Heart left ventricle (tissue), 16 donors: ENCODE results near the gene PKIB. TPM values are rescaled to one million over a fixed set of nuclear protein-coding genes. Genes with fewer than 3 reads are reported as not detected.
"Not testable (repeated sequence)": the region's sequence is repeated elsewhere in the genome, so short reads cannot be mapped to it uniquely, and the experiment has no call there.

Experiments
- ATAC-seq, 4 donors: fragments of 200-7000 bp; cut with Tn5 transposase; one replicate each; pipeline ENCODE4 v1.9.1; 2020 to 2022; ENCODE audit warnings: moderate library complexity in 4 of 4, mild to moderate bottlenecking in 3 of 4, moderate number of reproducible peaks in 1 of 4
- DNase-seq, 5 donors: peaks; one replicate each; pipeline ENCODE4 v3.0.0-alpha.2; 2020
- H3K27ac ChIP-seq, 12 donors: fragments of 200-600 bp; sonication (generic) in 4 of 12; one replicate each; pipeline versions ENCODE4 v1.5.0 to v1.8.0; 2016 to 2022; ENCODE audit warnings: mild to moderate bottlenecking in 2 of 12
- H3K27me3 ChIP-seq, 9 donors: fragments of 200-600 bp; sonication (generic) in 2 of 9; one replicate each; pipeline versions ENCODE4 v1.5.1 to v1.8.0; 2016 to 2022; ENCODE audit warnings: mild to moderate bottlenecking in 3 of 9
- H3K36me3 ChIP-seq, 9 donors: fragments of 200-600 bp; sonication (generic) in 2 of 9; one replicate each; pipeline versions ENCODE4 v1.5.0 to v1.8.0; 2018 to 2022; ENCODE audit warnings: mild to moderate bottlenecking in 2 of 9
- H3K4me1 ChIP-seq, 12 donors: fragments of 200-600 bp; sonication (generic) in 4 of 12; one replicate each; pipeline versions ENCODE4 v1.5.0 to v1.8.0; 2016 to 2022; ENCODE audit warnings: mild to moderate bottlenecking in 3 of 12
- H3K4me3 ChIP-seq, 12 donors: fragments of 200-600 bp; sonication (generic) in 4 of 12; one replicate each; pipeline versions ENCODE4 v1.5.0 to v1.8.0; 2017 to 2022; ENCODE audit warnings: mild to moderate bottlenecking in 9 of 12, moderate library complexity in 4 of 12
- H3K9me3 ChIP-seq, 12 donors: fragments of 200-600 bp; sonication (generic) in 4 of 12; one replicate each; pipeline versions ENCODE4 v1.5.0 to v1.8.0; 2016 to 2022; ENCODE audit warnings: mild to moderate bottlenecking in 1 of 12
- CTCF ChIP-seq, 12 donors: fragments of 200-600 bp; sonication (generic) in 4 of 12; IDR thresholded peaks; one replicate each; pipeline versions ENCODE4 v1.5.0 to v1.8.0; 2018 to 2022; ENCODE audit warnings: antibody characterized with exemption in 12 of 12, mild to moderate bottlenecking in 5 of 12
- POLR2A ChIP-seq, 2 donors: fragments of 450-650 bp; IDR thresholded peaks; one replicate each; pipeline ENCODE4 v1.6.1; 2017; ENCODE audit warnings: antibody characterized with exemption in 2 of 2, mild to moderate bottlenecking in 2 of 2, moderate library complexity in 2 of 2
- WGBS, 4 donors: extraction: QIAGEN DNeasy Blood & Tissue Kit in 2 of 4; methylation state at CpG; one replicate each; pipeline versions ENCODE4 v1.1.5 to v1.1.7; 2013 to 2018; 5-methylcytosine and 5-hydroxymethylcytosine counted together
- intact Hi-C, 10 donors: fragments of 100-400 bp; cut with DNase I; formaldehyde crosslinking; loops; one replicate each; pipeline versions ENCODE4 v1.11.1 to v1.14.2; 2022
- polyA plus RNA-seq, 2 donors: library from polyadenylated mRNA; stranded (reverse); fragments of 200-250 nt; gene quantifications; one replicate each; pipeline ENCODE4 v1.2.3, GENCODE V29; 2013
- total RNA-seq, 9 donors: library from RNA; depleted of rRNA in 2 of 9; stranded (reverse); fragments of >200 nt in 2 of 9; fragmentation: NEBNext Ultra II Directional in 3 of 9; extraction: Animal tissue kit (Norgen Biotek cat#: 25700) in 3 of 9; gene quantifications; one replicate each; pipeline versions ENCODE4 v1.1.0 to v1.2.4, GENCODE V29; 2016 to 2023
- donor health status: ischemic (EF 13 %, LVEDD 7.1; RV severe dilation, severe dysfunction).
- donor health status: healthy with polysubstance abuse.
- donor health status: DM: no; HTN: yes; CAD: no.
- donor health status: DM: no; HTN: no; CAD: no.
- donor health status: ischemic (EF 25% LVEDD 6.9; RV normal size, moderate dysfunction).
- donor health status: ischemic (EF 25% LVEDD 5.7; RV mildly dilated, moderate dysfunction).
- donor health status: healthy.
- donor health status: DM: yes; HTN: yes; CAD: no.
- donor health status: ischemic (EF 35%, LVEDD 5.7; RV mildly dilated, moderate dysfunction).
- donor health status: nonischemic (EF 11% LVEDD 7.7; RV severe dilation, severe dysfunction).
- donor health status: DM: yes; HTN: yes; CAD: no.
- donor health status: PGD.
- donor health status: ischemic (EF 29% LVEDD 5.4; RV normal size, mild dysfunction).
- donor health status: nonischemic (EF 23%, LVEDD 6.1; RV moderate dilation, normal function).

PKIB gene
- total and polyA plus RNA-seq, 11 donors, result 0.27 to 0.96 (median 0.50) TPM; not detected in 4

- Histone ChIP-seq H3K27me3 (peaks cover 0 to 6% (median 0%) of the 10 kb centered on the region in 9 donors), H3K4me1 (no peaks in the 10 kb centered on the region), H3K4me3 (no peak overlapping the region), H3K36me3 (no peaks in the 10 kb centered on the region), H3K9me3 (peaks cover 0 to 7% (median 0%) of the 10 kb centered on the region in 12 donors), H3K27ac (no peak overlapping the region)
- intact Hi-C loops, result no loop called here
- ATAC-seq (no peak), DNase-seq (no peak)
- TF ChIP-seq CTCF (IDR thresholded peaks at IDR 0.05), result no peak
- no peak for TF ChIP-seq POLR2A (IDR thresholded peaks at IDR 0.05)
- WGBS, 4 donors, result 86 to 95% (median 92%) methylated on average over 1 of the region's 1 CpG
Observed at GRCh38 chr6:122589115-122589514, 21.1 kb upstream of the PKIB start.

- WGBS, 4 donors, result 59 to 64% (median 64%) methylated on average over 2 of the region's 2 CpGs
- not testable (repeated sequence) for H3K4me3 ChIP-seq, H3K4me1 ChIP-seq
Observed at GRCh38 chr6:122598295-122598694, 11.9 kb upstream of the PKIB start.

GRCh38 chr6:122604676-122605075 is 5.5 kb upstream of the PKIB start:
- no peak for TF ChIP-seq CTCF (IDR thresholded peaks at IDR 0.05)
- TF ChIP-seq POLR2A (IDR thresholded peaks at IDR 0.05), result no peak
- no peaks in the 10 kb centered on the region for H3K9me3 ChIP-seq
- H3K27ac ChIP-seq, result no peak overlapping the region
- peaks cover 0 to 2% (median 0%) of the 10 kb centered on the region in 12 donors for H3K4me1 ChIP-seq
- no peak overlapping the region for H3K4me3 ChIP-seq
- peaks cover 0 to under 1% (median 0%) of the 10 kb centered on the region in 9 donors for H3K27me3 ChIP-seq
- ATAC-seq (no peak), DNase-seq (no peak)
- intact Hi-C loops, result no loop called here
- no peaks in the 10 kb centered on the region for H3K36me3 ChIP-seq

More at GRCh38 chr6:122598295-122598694, 11.9 kb upstream of the PKIB start:
- intact Hi-C loops, DNase-seq, H3K27me3 ChIP-seq, H3K27ac ChIP-seq, ATAC-seq, H3K36me3 ChIP-seq: not testable (repeated sequence)
- H3K9me3 ChIP-seq, result peaks cover 0 to 25% (median 1%) of the 10 kb centered on the region in 12 donors

DNA sequence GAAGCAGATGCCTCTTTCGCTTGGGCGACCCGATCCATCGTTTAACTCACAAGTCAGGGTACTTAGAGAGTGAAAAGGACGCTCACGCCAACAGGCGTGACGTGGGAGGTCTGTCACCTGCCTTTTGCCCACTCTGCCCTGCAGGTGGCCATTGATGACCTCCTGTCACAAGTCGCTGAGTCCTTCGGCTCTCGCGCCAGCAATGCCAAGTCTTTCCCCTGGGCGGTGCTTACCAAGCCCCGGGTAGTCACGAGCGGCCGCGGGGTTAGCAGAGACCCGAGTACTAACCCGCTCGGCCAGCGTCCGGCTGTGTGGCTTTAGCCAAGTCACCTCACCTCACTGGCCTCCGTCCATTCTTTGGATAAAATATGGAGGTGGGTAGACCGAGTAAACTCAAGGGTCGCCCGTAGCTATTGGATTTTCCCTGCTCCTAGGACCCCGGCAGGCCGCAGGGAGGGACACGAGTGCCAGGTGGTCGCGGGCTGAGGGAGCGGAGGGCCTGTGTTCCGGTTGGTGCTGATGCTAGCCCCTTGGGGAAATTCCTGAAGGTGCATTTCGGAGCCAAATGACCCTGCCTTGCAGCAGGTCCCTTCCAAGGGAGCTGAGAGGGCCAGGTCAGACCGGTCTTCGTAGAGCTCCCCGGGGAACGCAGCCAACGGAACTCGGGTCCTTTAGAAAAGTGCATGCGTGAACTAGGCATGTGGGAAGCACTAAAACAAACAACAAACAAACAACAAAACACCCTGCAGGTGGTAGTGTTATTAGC is 668 bp downstream of the PKIB start:
- Histone ChIP-seq H3K27ac (no peak overlapping the region), H3K9me3 (no peaks in the 10 kb centered on the region), H3K36me3 (no peaks in the 10 kb centered on the region), H3K4me1 (peaks cover 3 to 21% (median 11%) of the 10 kb centered on the region in 12 donors), H3K27me3 (peaks cover 0 to 40% (median 13%) of the 10 kb centered on the region in 9 donors), H3K4me3 (peak overlapping the region; percentile 30 to 66 (median 54))
- TF ChIP-seq POLR2A (IDR thresholded peaks at IDR 0.05), result no peak
- TF ChIP-seq CTCF (IDR thresholded peaks at IDR 0.05), result peak in 1 of 12 donors; percentile 3
- peak; percentile 33 to 64 (median 48) for ATAC-seq
- DNase-seq, result peak in 3 of 5 donors; percentile 14 to 67 (median 40)
- WGBS, 4 donors, result 1 to 5% (median 2%) methylated on average over 31 to 42 of the region's 42 CpGs
- intact Hi-C loops, result no loop called here
